ENCODE results near the gene ATPAF1. TPM values are rescaled to one million over a fixed set of nuclear protein-coding genes. Genes with fewer than 3 reads are reported as not detected.

The ATPAF1 gene
- total RNA-seq, 1 experiment from 2014 or later: 87.0 TPM

DNA sequence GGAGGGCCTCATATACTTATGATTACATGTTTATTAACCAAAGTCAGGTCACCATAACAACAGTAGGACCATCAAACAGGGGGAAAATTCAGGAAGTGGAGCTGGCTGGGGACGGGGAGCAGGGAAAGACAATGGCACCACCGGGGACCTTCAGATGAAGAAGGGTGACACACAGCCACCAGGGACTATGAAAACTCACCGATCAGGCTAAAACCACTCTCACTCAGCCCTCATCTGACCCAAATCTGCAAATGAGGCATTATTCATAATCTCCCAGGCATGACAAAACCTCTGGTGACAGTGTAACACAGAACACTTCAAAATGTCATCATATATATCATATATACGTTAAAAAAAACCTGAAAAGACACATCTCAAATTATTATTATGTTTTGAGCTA, 75.3 kb downstream of the ATPAF1 start:
- H3K9me3 ChIP-seq: no peaks in the 10 kb centered on the region
- no peak overlapping the region for H3K4me3 ChIP-seq

DNA sequence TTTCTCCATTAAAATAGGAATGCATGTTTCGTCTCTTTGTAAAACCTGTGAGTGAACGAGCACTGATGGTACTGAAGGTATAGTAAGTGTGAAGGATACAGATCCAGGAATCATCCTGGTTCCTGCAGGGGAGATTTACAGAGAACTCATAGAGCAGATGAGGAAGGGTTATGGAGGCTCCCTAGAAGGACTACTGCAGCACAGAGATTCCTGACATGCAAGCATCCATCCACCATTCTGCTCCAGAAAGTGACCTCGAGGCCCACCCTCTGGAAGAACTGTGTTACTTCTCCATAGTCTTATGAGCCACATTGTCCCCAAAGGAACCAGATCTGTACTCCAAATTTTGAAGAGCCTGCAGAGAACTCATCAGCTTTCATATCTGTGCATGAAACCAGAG, 78.6 kb downstream of the ATPAF1 start:
- Histone ChIP-seq H3K9me3 (no peaks in the 10 kb centered on the region), H3K27me3 (no peaks in the 10 kb centered on the region), H3K4me3 (no peak overlapping the region), H3K36me3 (no peaks in the 10 kb centered on the region)
- DNase-seq: no peak

More for the DNA sequence above, 75.3 kb downstream of the ATPAF1 start:
- Histone ChIP-seq H3K27me3 (no peaks in the 10 kb centered on the region), H3K36me3 (no peaks in the 10 kb centered on the region)
- DNase-seq: no peak

DNA sequence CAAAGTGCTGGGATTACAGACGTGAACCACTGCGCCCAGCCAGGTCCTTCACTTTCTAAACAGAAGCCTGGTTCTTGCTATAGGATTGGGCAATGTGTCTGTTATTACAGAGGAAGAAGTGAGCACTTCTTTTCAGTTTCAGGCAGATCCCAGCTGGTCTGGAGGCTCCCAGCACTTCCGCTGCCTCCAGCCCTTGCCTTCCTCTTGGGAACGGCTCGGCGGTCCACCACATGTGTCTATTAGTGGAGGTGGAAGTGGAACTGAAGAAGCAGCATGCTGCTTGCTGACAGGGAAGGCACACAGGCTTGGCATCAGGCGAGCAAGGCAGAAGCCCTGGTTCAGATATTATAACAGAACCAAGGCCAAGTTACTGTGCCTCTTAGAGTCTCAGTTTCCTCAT, 81.1 kb downstream of the ATPAF1 start:
- no peaks in the 10 kb centered on the region for H3K36me3 ChIP-seq
- no peaks in the 10 kb centered on the region for H3K9me3 ChIP-seq
- no peak overlapping the region for H3K4me3 ChIP-seq

DNA sequence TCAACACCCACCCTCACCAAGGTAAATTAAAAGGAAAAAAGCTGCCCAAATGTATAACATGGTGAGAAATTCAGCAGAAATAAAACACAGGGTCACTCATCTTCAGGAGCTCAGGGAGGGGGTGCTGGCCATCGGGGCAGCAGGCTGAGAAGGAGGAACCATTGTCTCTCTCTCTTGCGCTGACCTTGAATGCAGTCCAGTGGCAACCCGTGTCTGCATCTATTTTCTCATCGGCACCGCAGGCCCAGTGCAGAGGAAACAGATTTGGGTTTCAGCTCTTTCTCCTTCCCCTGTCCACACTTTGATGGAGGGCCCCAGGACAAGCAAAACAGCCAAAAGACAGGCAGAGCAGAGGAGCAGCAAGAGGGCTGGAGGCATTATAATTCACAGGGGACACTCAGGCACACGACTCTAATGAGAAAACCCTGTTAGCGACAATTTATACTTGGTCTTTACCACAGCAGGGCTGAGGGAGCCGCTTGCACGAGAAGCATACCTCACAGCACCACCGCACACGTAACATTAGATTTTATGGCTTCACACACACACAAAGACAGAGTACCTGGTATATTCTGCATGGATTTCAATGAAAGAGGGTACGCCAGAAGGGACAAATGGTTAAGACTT, 82.7 kb downstream of the ATPAF1 start:
- no peaks in the 10 kb centered on the region for H3K9me3 ChIP-seq
- peaks cover 3% of the 10 kb centered on the region; the same call in 1 of the 2 replicates for H3K36me3 ChIP-seq
- DNase-seq: no peak
- H3K27me3 ChIP-seq: no peaks in the 10 kb centered on the region
- no peak overlapping the region for H3K4me3 ChIP-seq

More for the DNA sequence above, 81.1 kb downstream of the ATPAF1 start:
- no peak for DNase-seq
- no peaks in the 10 kb centered on the region for H3K27me3 ChIP-seq

DNA sequence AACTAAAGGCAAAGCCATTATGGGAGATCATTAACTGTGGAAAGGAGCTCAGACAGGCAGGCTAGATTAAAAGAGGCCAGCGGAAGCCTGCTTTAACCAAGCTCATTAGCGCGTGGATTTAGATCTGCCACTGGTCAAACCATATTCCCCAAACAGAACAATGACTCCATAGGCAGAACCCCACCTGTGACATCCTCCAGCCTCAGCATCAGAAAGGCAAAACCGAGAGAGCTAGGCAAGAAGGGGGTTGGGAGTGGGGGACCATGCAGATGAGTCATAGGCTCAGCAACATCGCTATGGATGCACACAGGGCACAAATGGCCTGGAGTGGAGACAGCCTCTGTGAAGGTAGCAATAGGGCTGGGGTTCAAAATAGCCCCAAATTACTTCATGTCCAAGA, 84.7 kb downstream of the ATPAF1 start:
- Histone ChIP-seq H3K36me3 (peaks cover 4% of the 10 kb centered on the region; the same call in 1 of the 2 replicates), H3K9me3 (no peaks in the 10 kb centered on the region)

DNA sequence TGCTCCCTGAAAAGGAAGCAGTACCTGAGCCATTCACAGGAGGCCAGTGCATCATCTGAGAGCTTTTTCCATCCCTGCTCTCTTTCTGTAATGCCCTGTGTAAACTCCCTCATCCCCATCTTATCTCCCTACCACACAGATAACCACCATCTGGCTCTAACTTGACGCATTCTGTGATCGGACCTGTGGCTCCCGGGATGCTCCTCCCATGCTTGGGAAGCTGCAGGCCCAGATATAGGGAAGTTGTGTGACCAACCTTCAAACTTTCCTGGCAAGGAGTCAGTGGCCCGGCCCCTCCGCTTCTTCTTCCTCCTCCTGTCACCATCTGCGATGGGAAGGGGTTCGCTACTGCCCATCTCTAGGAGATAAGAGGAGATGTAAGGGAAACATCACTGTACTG, 85.2 kb downstream of the ATPAF1 start:
- Histone ChIP-seq H3K9me3 (no peaks in the 10 kb centered on the region), H3K36me3 (peaks cover 4% of the 10 kb centered on the region; the same call in 1 of the 2 replicates), H3K4me3 (no peak overlapping the region), H3K27me3 (no peaks in the 10 kb centered on the region)
- DNase-seq: no peak

More for the DNA sequence above, 84.7 kb downstream of the ATPAF1 start:
- no peak for DNase-seq
- Histone ChIP-seq H3K4me3 (no peak overlapping the region), H3K27me3 (no peaks in the 10 kb centered on the region)

Other genes with a start within 250 kb of the ATPAF1 start
- not detected in 2 replicates for gene DMBX1, start 178.5 kb downstream of the ATPAF1 start, total RNA-seq (2014; rRNA removed; shearing (Covaris generic); ENCODE audit: low replicate concordance)
- gene KNCN, start 116.7 kb downstream of the ATPAF1 start, total RNA-seq (2014; rRNA removed; shearing (Covaris generic); ENCODE audit: low replicate concordance): not detected in 2 replicates
- 16.4 and 22.7 TPM in 2 replicates for gene MKNK1, start 64.1 kb downstream of the ATPAF1 start, total RNA-seq (2014; rRNA removed; shearing (Covaris generic); ENCODE audit: low replicate concordance)
- gene MOB3C, start 51.6 kb downstream of the ATPAF1 start, total RNA-seq (2014; rRNA removed; shearing (Covaris generic); ENCODE audit: low replicate concordance): 1.5 and 4.8 TPM in 2 replicates
- gene TEX38, start 3.5 kb upstream of the ATPAF1 start, total RNA-seq (2014; rRNA removed; shearing (Covaris generic); ENCODE audit: low replicate concordance): not detected in 2 replicates
- gene EFCAB14, start 50.8 kb upstream of the ATPAF1 start, total RNA-seq (2014; rRNA removed; shearing (Covaris generic); ENCODE audit: low replicate concordance): 27.3 and 34.3 TPM in 2 replicates
- gene CYP4B1, start 130.7 kb upstream of the ATPAF1 start, total RNA-seq (2014; rRNA removed; shearing (Covaris generic); ENCODE audit: low replicate concordance): not detected in 2 replicates